K562 (cell line): ENCODE data around the gene CECR2. TPM values are rescaled to one million over a fixed set of nuclear protein-coding genes. Genes with fewer than 3 reads are reported as not detected.
A peak's percentile ranks its signal among the peaks of the same experiment; 100 is the strongest.

Experiments used
- ATAC-seq: fragments of 200-7000 bp; cut with Tn5 transposase; 3 replicates; pipeline ENCODE4 v1.9.1; 2020; ENCODE audit warnings: moderate library complexity
- BruUV-seq: library from RNA; stranded (reverse); fragments of 400-500 nt; replicated peaks from 2 replicates; lab custom pipeline; 2021; lab: Mats Ljungman, UMichigan
- CTCF ChIA-PET: fragments of 300-600 bp; formaldehyde crosslinking; extraction: SDS; loops from one replicate; lab custom pipeline; 2021; ENCODE audit warnings: low intra/inter-chr PET ratio; lab: Yijun Ruan, JAX
- POLR2A ChIA-PET: fragments of 300-600, 350-650 bp; sonication (Branson Sonifier 250); formaldehyde crosslinking; extraction: SDS; loops from one replicate; lab custom pipeline; 2021; ENCODE audit warnings: antibody characterized with exemption, inconsistent platforms; lab: Yijun Ruan, JAX
- DNase-seq, 4 experiments: peaks; one replicate each; pipeline versions ENCODE4 v3.0.0 to v3.0.0-alpha.2; 2011 to 2018; ENCODE audit warnings: low spot score in 3 of 4, mixed read lengths in 3 of 4; ENCODE audit errors: extremely low read depth in 1 of 4
- FAIRE-seq: peaks from 2 replicates; lab custom pipeline; 2011; peaks lifted over from hg19 to GRCh38; lab: Jason Lieb, UNC
- H2AFZ ChIP-seq: 2 replicates; pipeline ENCODE4 v1.6.0; 2011; ENCODE audit warnings: low read depth, low read length, control low read depth, inconsistent platforms
- H3K27ac ChIP-seq: fragments of 200-600 bp; 3 replicates; pipeline ENCODE4 v1.8.0; 2011; ENCODE audit warnings: low read depth, mild to moderate bottlenecking, control low read depth, inconsistent platforms, low read length, moderate library complexity, mixed read lengths; ENCODE audit errors: extremely low read depth
- H3K27me3 ChIP-seq, 2 experiments: fragments of 300-600 bp in 1 of 2; 2 replicates in 1 of 2; 3 replicates in 1 of 2; pipeline versions ENCODE4 v1.6.0 to v1.8.0; 2011; ENCODE audit warnings: inconsistent platforms in 2 of 2, low read length in 2 of 2, mild to moderate bottlenecking in 1 of 2, mixed read lengths in 1 of 2, moderate library complexity in 1 of 2; ENCODE audit not compliant: control insufficient read depth in 2 of 2, insufficient read depth in 2 of 2
- H3K36me3 ChIP-seq: fragments of 300-600 bp; 3 replicates; pipeline ENCODE4 v1.8.0; 2011; ENCODE audit warnings: mild to moderate bottlenecking, low read length, inconsistent platforms; ENCODE audit not compliant: control insufficient read depth, insufficient read depth
- H3K4me1 ChIP-seq, 2 experiments: fragments of 200-600 bp in 1 of 2; replicated peaks in 1 of 2; 2 replicates in 1 of 2; 3 replicates in 1 of 2; pipeline versions ENCODE4 v1.5.1 to v1.8.0; 2011; ENCODE audit warnings: inconsistent platforms in 2 of 2, low read length in 2 of 2, mild to moderate bottlenecking in 1 of 2, mixed read lengths in 1 of 2, moderate library complexity in 1 of 2; ENCODE audit not compliant: control insufficient read depth in 2 of 2, insufficient read depth in 2 of 2
- H3K4me2 ChIP-seq: 2 replicates; pipeline ENCODE4 v1.6.1; 2011; ENCODE audit warnings: low read length, control low read depth, inconsistent platforms, mixed read lengths; ENCODE audit not compliant: insufficient read depth
- H3K4me3 ChIP-seq: fragments of 200-600 bp; sonication (generic), shearing (Covaris generic); 2 replicates; pipeline ENCODE4 v1.5.1; 2016; ENCODE audit warnings: control low read depth, inconsistent platforms
- H3K79me2 ChIP-seq: fragments of 200-600 bp; 3 replicates; pipeline ENCODE4 v1.8.0; 2011; ENCODE audit warnings: low read length, inconsistent platforms; ENCODE audit not compliant: control insufficient read depth, insufficient read depth
- H3K9ac ChIP-seq, 2 experiments: 2 replicates each; pipeline versions ENCODE4 v1.6.0 to v1.6.1; 2011; ENCODE audit warnings: low read depth in 2 of 2, low read length in 2 of 2, control low read depth in 1 of 2, inconsistent platforms in 1 of 2, mild to moderate bottlenecking in 1 of 2, mixed read lengths in 1 of 2; ENCODE audit not compliant: insufficient read depth in 1 of 2
- H3K9me1 ChIP-seq: one replicate; pipeline ENCODE4 v1.6.0; 2011; ENCODE audit warnings: inconsistent platforms, mild to moderate bottlenecking, low read length, moderate library complexity; ENCODE audit not compliant: control insufficient read depth, insufficient read depth
- H3K9me3 ChIP-seq: replicated peaks from 2 replicates; pipeline ENCODE4 v1.5.1; 2011; ENCODE audit warnings: low read depth, low read length, inconsistent platforms; ENCODE audit not compliant: control insufficient read depth, insufficient read depth
- H4K20me1 ChIP-seq: replicated peaks from 2 replicates; pipeline ENCODE4 v1.6.1; 2011; ENCODE audit warnings: low read length, inconsistent platforms, mixed read lengths; ENCODE audit not compliant: control insufficient read depth, insufficient read depth
- CTCF ChIP-seq, 3 experiments: IDR thresholded peaks in 2 of 3; conservative IDR thresholded peaks in 1 of 3; 2 replicates each; pipeline ENCODE4 v1.5.1; 2011 to 2012; ENCODE audit warnings: low read length in 3 of 3, mild to moderate bottlenecking in 3 of 3, control low read depth in 2 of 3, improper control_type of control experiment in 1 of 3, inconsistent platforms in 1 of 3, low read depth in 1 of 3, mixed read lengths in 1 of 3, moderate library complexity in 1 of 3; ENCODE audit not compliant: insufficient read depth in 2 of 3
- CTCFL ChIP-seq: IDR thresholded peaks from 2 replicates; pipeline ENCODE4 v1.6.1; 2011; ENCODE audit warnings: borderline replicate concordance, low read depth, mild to moderate bottlenecking, moderate library complexity, low read length; ENCODE audit not compliant: insufficient read depth, poor library complexity, severe bottlenecking
- HCFC1 ChIP-seq: IDR thresholded peaks from 2 replicates; pipeline ENCODE4 v1.6.1; 2012; ENCODE audit warnings: low read depth, low read length, improper control_type of control experiment
- XRCC5 ChIP-seq: fragments of 200-400 bp; formaldehyde crosslinking; IDR thresholded peaks from 2 replicates; pipeline ENCODE4 v1.6.1; 2017; ENCODE audit warnings: low read depth, mild to moderate bottlenecking, low read length
- whole genome bisulfite sequencing: fragments of 100-300 bp; shearing (Covaris generic); methylation state at CpG from one replicate; pipeline ENCODE4 v1.1.6; 2016; ENCODE audit warnings: low coverage, mixed read lengths; ENCODE audit not compliant: insufficient coverage; ENCODE audit errors: missing lambda C conversion rate; 5-methylcytosine and 5-hydroxymethylcytosine counted together
- in situ Hi-C: fragments of 300-500 bp; cut with MboI; formaldehyde crosslinking; loops from 4 replicates; pipeline ENCODE4 v1.15.0; 2018; ENCODE audit warnings: inconsistent platforms, mixed read lengths
- intact Hi-C: fragments of 100-400 bp; cut with micrococcal nuclease; formaldehyde crosslinking; loops from 2 replicates; pipeline ENCODE4 v1.14.2; 2022
- polyA plus RNA-seq, 8 experiments: library from polyadenylated mRNA; depleted of rRNA in 4 of 8; stranded (reverse) in 5 of 8; unstranded in 3 of 8; fragments of >200 nt; fragmentation: Nextera tagmentation in 2 of 8; fragmentation: Illumina TruSeq in 1 of 8; extraction: Ambion mirVana in 2 of 8; extraction: Trizol in 1 of 8; gene quantifications; 2 replicates each; pipeline versions ENCODE4 v1.2.1 to v1.2.3, GENCODE V29; 2011 to 2014; ENCODE audit warnings: inconsistent platforms in 1 of 8, missing spikeins in 1 of 8
- total RNA-seq, 7 experiments: library from RNA; depleted of rRNA in 6 of 7; stranded (reverse); fragments of >200 nt in 6 of 7; fragmentation: Illumina TruSeq in 2 of 7; extraction: Trizol in 2 of 7; gene quantifications; 2 replicates each; pipeline versions ENCODE4 v1.2.1 to v1.2.3, GENCODE V29; 2011 to 2021; ENCODE audit warnings: low replicate concordance in 1 of 7

Gene CECR2
- total and polyA plus RNA-seq, 9 of the 15 experiments (the other 6 are each of a cell fraction or from before 2014, with no cell fraction given) = 0.01 to 1.00 (median 0.27) TPM

- intact Hi-C loops = no loop called here
- FAIRE-seq (no peak), ATAC-seq (peak; percentile 76), DNase-seq (peak in 2 of 4 experiments; percentile 20 to 35)
- ChIA-PET CTCF (interaction anchor here (0.6 kb wide), 1 partner anchor 211 kb away, joined by 4 read pairs; no protein-coding TSS in a partner anchor), POLR2A (interaction anchor here (0.6 to 1.0 kb wide), 4 partner anchors 11 to 897 kb away, joined by 3 read pairs; no protein-coding TSS in a partner anchor)
- TF ChIP-seq CTCFL (peak; percentile 2), XRCC5 (no peak), CTCF (IDR thresholded peaks at IDR 0.05 in 2 of 3, conservative IDR thresholded peaks at IDR 0.05 in 1 of 3; ENCODE audit: insufficient read depth in 2 of 3, low read depth in 1 of 3, low read length in 3 of 3) (peak; percentile 23 to 38 (median 27); a peak in 2 of 6 replicates), HCFC1 (0 out of 2 replicates have a peak, but pooled peaks have one; percentile 10)
- 0 out of 5 replicates have a peak, but pooled peaks cover 0 to 4% of the 10 kb centered on the region in 2 experiments for H3K4me1 ChIP-seq
- no peak overlapping the region for H3K4me3 ChIP-seq
- H4K20me1 ChIP-seq = no peaks in the 10 kb centered on the region
- H3K79me2 ChIP-seq = no peaks in the 10 kb centered on the region
- H3K27me3 ChIP-seq = peaks cover 49 to 50% of the 10 kb centered on the region in 2 experiments
- H3K36me3 ChIP-seq = no peaks in the 10 kb centered on the region
- H3K27ac ChIP-seq = no peak overlapping the region
- WGBS = 5% methylated on average over 22 of the region's 23 CpGs
- no peaks in the 10 kb centered on the region for H3K9me1 ChIP-seq
- H3K4me2 ChIP-seq = no peak overlapping the region
- BruUV-seq = no TSS peak
- no peaks in the 10 kb centered on the region for H3K9me3 ChIP-seq
- H3K9ac ChIP-seq = no peak overlapping the region
- no peak overlapping the region for H2AFZ ChIP-seq
- in situ Hi-C loops = no loop called here
Observed at GRCh38 chr22:17548010-17548755, 178.9 kb downstream of the CECR2 start.
